ENCODE results near the gene ERG. TPM values are rescaled to one million over a fixed set of nuclear protein-coding genes. Genes with fewer than 3 reads are reported as not detected.
A peak's percentile ranks its signal among the peaks of the same experiment; 100 is the strongest.

Gene ERG, protein sequence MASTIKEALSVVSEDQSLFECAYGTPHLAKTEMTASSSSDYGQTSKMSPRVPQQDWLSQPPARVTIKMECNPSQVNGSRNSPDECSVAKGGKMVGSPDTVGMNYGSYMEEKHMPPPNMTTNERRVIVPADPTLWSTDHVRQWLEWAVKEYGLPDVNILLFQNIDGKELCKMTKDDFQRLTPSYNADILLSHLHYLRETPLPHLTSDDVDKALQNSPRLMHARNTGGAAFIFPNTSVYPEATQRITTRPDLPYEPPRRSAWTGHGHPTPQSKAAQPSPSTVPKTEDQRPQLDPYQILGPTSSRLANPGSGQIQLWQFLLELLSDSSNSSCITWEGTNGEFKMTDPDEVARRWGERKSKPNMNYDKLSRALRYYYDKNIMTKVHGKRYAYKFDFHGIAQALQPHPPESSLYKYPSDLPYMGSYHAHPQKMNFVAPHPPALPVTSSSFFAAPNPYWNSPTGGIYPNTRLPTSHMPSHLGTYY
- 28.5 TPM for total RNA-seq

DNA sequence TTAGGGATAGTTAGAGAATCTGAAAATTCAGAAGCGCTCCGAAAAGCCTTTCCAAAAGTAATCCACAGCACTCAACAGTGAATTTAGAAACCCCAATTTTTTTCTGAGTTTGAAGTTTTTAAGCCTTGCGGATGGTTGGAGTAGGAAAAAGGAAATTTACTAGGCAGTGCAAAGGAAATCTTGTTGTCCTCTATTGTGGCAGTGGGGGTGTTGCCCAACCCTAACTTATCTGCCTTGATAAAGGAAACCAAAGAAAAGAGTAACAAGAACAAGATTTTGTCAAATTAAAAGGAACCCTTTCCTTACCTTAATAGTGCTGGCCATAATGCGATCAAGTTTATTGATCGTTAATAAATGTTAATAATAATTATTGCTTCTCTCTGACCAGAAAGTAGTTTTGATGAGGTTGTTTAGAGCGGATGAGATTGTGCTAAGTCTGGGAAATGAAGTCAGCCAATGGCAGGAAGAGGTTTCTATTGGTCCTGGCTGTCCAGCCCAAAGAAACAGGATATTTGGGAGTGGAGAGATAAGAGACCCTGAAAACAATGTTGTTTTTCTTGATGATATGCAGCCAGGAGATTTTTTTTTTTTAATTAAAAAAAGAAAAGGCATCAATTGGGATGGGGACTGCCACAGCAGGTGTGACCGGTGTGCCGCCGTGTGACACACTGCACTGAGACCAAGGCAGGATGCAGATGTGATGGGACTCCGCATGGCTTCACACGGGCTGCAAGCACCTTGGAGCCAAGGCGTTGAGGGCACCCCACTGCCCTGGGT is at the start of gene ERG:
ERG (minus strand) TSS at position 421 of the 777 bp plus-strand sequence; CDS start at position 324, 97 bp downstream.
- H3K27me3 ChIP-seq: no peaks in the 10 kb centered on the region
- H3K4me1 ChIP-seq: peaks cover 26 to 71% of the 10 kb centered on the region in 2 donors
- no peaks in the 10 kb centered on the region for H3K36me3 ChIP-seq
- H3K9me3 ChIP-seq: no peaks in the 10 kb centered on the region
- peak within 1 kb of the TSS; percentile 77 to 84 for H3K27ac ChIP-seq
- intact Hi-C loops (cut with DNase I): no loop called here
- TF ChIP-seq, protein P1, sequence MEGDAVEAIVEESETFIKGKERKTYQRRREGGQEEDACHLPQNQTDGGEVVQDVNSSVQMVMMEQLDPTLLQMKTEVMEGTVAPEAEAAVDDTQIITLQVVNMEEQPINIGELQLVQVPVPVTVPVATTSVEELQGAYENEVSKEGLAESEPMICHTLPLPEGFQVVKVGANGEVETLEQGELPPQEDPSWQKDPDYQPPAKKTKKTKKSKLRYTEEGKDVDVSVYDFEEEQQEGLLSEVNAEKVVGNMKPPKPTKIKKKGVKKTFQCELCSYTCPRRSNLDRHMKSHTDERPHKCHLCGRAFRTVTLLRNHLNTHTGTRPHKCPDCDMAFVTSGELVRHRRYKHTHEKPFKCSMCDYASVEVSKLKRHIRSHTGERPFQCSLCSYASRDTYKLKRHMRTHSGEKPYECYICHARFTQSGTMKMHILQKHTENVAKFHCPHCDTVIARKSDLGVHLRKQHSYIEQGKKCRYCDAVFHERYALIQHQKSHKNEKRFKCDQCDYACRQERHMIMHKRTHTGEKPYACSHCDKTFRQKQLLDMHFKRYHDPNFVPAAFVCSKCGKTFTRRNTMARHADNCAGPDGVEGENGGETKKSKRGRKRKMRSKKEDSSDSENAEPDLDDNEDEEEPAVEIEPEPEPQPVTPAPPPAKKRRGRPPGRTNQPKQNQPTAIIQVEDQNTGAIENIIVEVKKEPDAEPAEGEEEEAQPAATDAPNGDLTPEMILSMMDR (IDR thresholded peaks at IDR 0.05): no peak
- H3K4me3 ChIP-seq: peak within 1 kb of the TSS in 1 of 2 donors; percentile 37
- no peak for DNase-seq (ENCODE audit: low spot score in 2 of 2)

DNA sequence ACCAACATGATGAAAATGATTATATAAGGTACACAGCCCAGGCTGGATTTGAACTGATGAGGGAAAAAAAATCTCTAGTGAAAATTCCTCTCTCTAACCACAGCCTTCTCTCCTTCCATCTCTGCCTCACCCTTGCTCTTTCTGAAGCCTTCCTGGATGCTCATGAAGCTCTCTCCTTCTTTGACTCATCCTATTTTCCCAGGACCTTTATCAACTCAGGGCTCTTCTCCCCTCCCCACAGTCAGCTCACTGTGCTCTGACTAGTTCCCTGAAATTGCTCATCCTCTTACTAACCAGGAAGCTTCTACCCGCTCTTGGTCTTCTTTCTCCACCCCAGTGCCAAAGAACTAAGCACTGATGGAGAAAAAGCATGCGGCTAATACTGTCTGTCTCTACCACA is 46.4 kb upstream of the ERG start:
- H3K4me3 ChIP-seq: no peak overlapping the region
- no peaks in the 10 kb centered on the region for H3K9me3 ChIP-seq
- peaks cover 0 to 4% of the 10 kb centered on the region in 2 donors for H3K36me3 ChIP-seq
- intact Hi-C loops (cut with DNase I): no loop called here
- no peaks in the 10 kb centered on the region for H3K4me1 ChIP-seq
- no peak for DNase-seq (ENCODE audit: low spot score in 2 of 2)
- H3K27ac ChIP-seq: peak overlapping the region in 1 of 2 donors; percentile 14
- TF ChIP-seq, protein P1 (IDR thresholded peaks at IDR 0.05): no peak
- no peaks in the 10 kb centered on the region for H3K27me3 ChIP-seq

DNA sequence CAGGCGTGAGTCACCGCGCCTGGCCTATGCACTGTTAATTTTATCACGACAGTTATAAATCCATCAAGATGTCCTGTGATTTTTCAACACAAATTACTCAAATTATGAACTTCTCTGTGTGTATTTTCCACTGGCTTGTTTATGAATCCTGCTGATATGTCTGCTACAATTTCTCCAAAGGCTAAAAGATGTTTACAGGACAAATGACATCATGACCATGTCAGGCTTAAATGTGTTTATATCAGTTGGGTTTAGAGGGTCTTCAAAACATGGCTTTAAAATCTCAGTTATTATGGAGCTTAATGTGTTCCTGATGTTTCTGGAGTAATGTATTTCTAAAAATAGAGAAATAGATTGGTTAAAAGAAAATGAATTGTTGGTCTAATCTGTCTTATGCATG is 44.0 kb upstream of the ERG start:
- Histone ChIP-seq H3K9me3 (no peaks in the 10 kb centered on the region), H3K36me3 (peaks cover 0 to 4% of the 10 kb centered on the region in 2 donors), H3K4me3 (no peak overlapping the region), H3K27ac (no peak overlapping the region), H3K27me3 (no peaks in the 10 kb centered on the region), H3K4me1 (peaks cover 0 to 3% of the 10 kb centered on the region in 2 donors)
- no peak for DNase-seq (ENCODE audit: low spot score in 2 of 2)
- TF ChIP-seq, protein P1 (IDR thresholded peaks at IDR 0.05): no peak
- intact Hi-C loops (cut with DNase I): no loop called here

DNA sequence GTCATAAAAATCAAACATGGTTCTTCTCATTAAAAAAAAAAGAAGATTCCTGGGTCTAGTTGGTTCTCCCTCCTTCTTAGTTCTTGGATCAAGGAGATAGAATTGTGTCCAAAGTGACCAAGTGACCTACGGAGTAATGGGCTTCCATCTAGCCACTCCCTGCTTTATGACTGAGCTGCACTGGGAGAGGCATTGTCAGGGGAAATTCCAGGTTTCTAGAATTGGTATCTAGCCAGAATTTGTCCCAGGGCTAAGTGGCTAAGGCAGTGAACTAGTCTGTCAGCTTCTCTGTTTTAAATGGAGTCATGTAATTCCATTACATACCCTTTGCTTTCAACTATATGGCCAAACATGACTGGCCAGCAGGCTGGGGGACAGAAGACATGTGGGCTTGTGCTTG is 40.1 kb upstream of the ERG start:
- intact Hi-C loops (cut with DNase I): no loop called here
- no peak overlapping the region for H3K4me3 ChIP-seq

DNA sequence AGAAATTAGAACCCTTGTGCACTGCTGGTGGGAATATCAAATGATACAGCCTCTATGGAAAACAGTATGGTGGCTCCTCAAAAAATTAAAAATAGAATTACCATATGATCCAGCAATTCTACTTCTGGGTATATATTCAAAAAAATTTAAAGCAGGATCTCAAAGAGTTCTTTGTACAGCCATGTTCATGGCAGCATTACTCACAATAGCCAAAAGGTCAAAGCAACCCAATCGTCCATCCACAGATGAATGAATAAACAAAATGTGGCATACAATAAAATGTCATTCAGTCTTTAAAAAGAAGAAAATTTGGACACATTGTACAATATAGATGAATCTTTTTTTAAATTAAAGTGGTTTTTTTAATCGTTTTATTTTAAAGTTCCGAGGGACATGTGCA is 36.3 kb upstream of the ERG start:
- Histone ChIP-seq H3K27me3 (no peaks in the 10 kb centered on the region), H3K9me3 (no peaks in the 10 kb centered on the region), H3K36me3 (no peaks in the 10 kb centered on the region), H3K4me1 (peaks cover 3 to 11% of the 10 kb centered on the region in 2 donors), H3K4me3 (no peak overlapping the region), H3K27ac (no peak overlapping the region)
- intact Hi-C loops (cut with DNase I): no loop called here
- DNase-seq (ENCODE audit: low spot score in 2 of 2): no peak
- TF ChIP-seq, protein P1 (IDR thresholded peaks at IDR 0.05): no peak

More for the DNA sequence above, 40.1 kb upstream of the ERG start:
- Histone ChIP-seq H3K4me1 (peaks cover 0 to 6% of the 10 kb centered on the region in 2 donors), H3K27me3 (no peaks in the 10 kb centered on the region), H3K36me3 (no peaks in the 10 kb centered on the region), H3K9me3 (no peaks in the 10 kb centered on the region), H3K27ac (peak overlapping the region; percentile 20 to 62)
- no peak for DNase-seq (ENCODE audit: low spot score in 2 of 2)
- TF ChIP-seq, protein P1 (IDR thresholded peaks at IDR 0.05): no peak

All from ascending aorta (tissue), 2 donors.